DND-41 (cell line): ENCODE results near the gene IGFBP4.

ENCODE experiments used
- CTCF ChIP-seq: IDR thresholded peaks from 2 replicates; pipeline ENCODE4 v1.5.1; 2012; ENCODE audit warnings: borderline replicate concordance, low read length, moderate library complexity, mild to moderate bottlenecking; ENCODE audit not compliant: poor library complexity, severe bottlenecking; ENCODE audit errors: extremely low read depth
- EZH2 ChIP-seq: IDR thresholded peaks from 3 replicates; pipeline ENCODE4 v1.6.1; 2012; ENCODE audit warnings: borderline replicate concordance, low read depth, mild to moderate bottlenecking, moderate library complexity, low read length, inconsistent platforms; ENCODE audit not compliant: severe bottlenecking

- TF ChIP-seq EZH2 (no peak), CTCF (no peak)
These were observed 40.4 kb downstream of the IGFBP4 start for GRCh38 chr17:40483679-40484078.
